ENCODE measurements around the gene TJP1. TPM values are rescaled to one million over a fixed set of nuclear protein-coding genes. Genes with fewer than 3 reads are reported as not detected.

TJP1 gene
- total and polyA plus RNA-seq, 9 of the 15 experiments (the other 6 are each of a cell fraction or from before 2014, with no cell fraction given), result 9.1 to 39.3 (median 28.0) TPM

GRCh38 chr15:29692527-29692926 lies 129.7 kb downstream of the TJP1 start:
- Histone ChIP-seq H3K9ac (ENCODE audit: insufficient read depth in 1 of 2, low read depth in 2 of 2, low read length in 2 of 2) (no peak overlapping the region), H3K9me1 (ENCODE audit: control insufficient read depth, insufficient read depth, low read length) (no peaks in the 10 kb centered on the region), H3K79me2 (ENCODE audit: control insufficient read depth, insufficient read depth, low read length) (no peaks in the 10 kb centered on the region), H3K36me3 (ENCODE audit: control insufficient read depth, insufficient read depth, low read length) (no peaks in the 10 kb centered on the region), H3K27me3 (ENCODE audit: control insufficient read depth in 2 of 2, insufficient read depth in 2 of 2, low read length in 2 of 2) (no peaks in the 10 kb centered on the region), H3K4me1 (replicated peaks in 1 of 2; ENCODE audit: control insufficient read depth in 2 of 2, insufficient read depth in 2 of 2, low read length in 2 of 2) (peaks cover 0 to 15% of the 10 kb centered on the region in 2 experiments; a peak in 3 of 5 replicates), H4K20me1 (replicated peaks; ENCODE audit: control insufficient read depth, insufficient read depth, low read length) (no peaks in the 10 kb centered on the region), H3K27ac (ENCODE audit: extremely low read depth, low read depth, low read length) (no peak overlapping the region), H2AFZ (ENCODE audit: low read depth, low read length) (no peak overlapping the region), H3K9me3 (replicated peaks; ENCODE audit: control insufficient read depth, insufficient read depth, low read depth, low read length) (no peaks in the 10 kb centered on the region), H3K4me3 (no peak overlapping the region), H3K4me2 (ENCODE audit: insufficient read depth, low read length) (no peak overlapping the region)
- no TSS peak for BruUV-seq (replicated peaks)
- ChIA-PET CTCF (ENCODE audit: low intra/inter-chr PET ratio) (interaction anchor here (0.6 to 0.7 kb wide), 2 partner anchors 233 to 234 kb away, joined by 3 to 4 read pairs; no protein-coding TSS in a partner anchor), POLR2A (interaction anchor here (0.6 kb wide), 1 partner anchor 577 kb away, joined by 3 read pairs; no protein-coding TSS in a partner anchor)
- 14% methylated on average over 2 of the region's 2 CpGs for WGBS (ENCODE audit: insufficient coverage, low coverage, missing lambda C conversion rate)
- FAIRE-seq, result peak; percentile 54
- no peak for DNase-seq (ENCODE audit: extremely low read depth in 1 of 4, low spot score in 3 of 4)
- TF ChIP-seq ZNF592 (IDR thresholded peaks at IDR 0.05) (no peak), BDP1 (IDR thresholded peaks at IDR 0.05; ENCODE audit: insufficient read depth, insufficient read length) (no peak), PHTF2 (CRISPR knock-in tag; IDR thresholded peaks at IDR 0.05) (no peak), CTCF (IDR thresholded peaks at IDR 0.05 in 2 of 3, conservative IDR thresholded peaks at IDR 0.05 in 1 of 3; ENCODE audit: insufficient read depth in 2 of 3, low read depth in 1 of 3, low read length in 3 of 3) (peak; percentile 29 to 53 (median 34); a peak in 4 of 6 replicates), IRF1 (CRISPR knock-in tag; IDR thresholded peaks at IDR 0.05; ENCODE audit: borderline replicate concordance) (no peak), ZNF449 (CRISPR knock-in tag; IDR thresholded peaks at IDR 0.05) (no peak), FOXK2 (conservative IDR thresholded peaks at IDR 0.05 in 1 of 2, IDR thresholded peaks at IDR 0.05 in 1 of 2; ENCODE audit: low read depth in 2 of 2) (peak; percentile 39 to 49; a peak in 1 of 4 replicates), RAD21 (CRISPR knock-in tag; conservative IDR thresholded peaks at IDR 0.05 in 1 of 2, IDR thresholded peaks at IDR 0.05 in 1 of 2) (peak in 1 of 2 experiments; percentile 43; a peak in 2 of 4 replicates)
- in situ Hi-C loops (cut with MboI), result loop anchor here (10.0 kb wide), 1 partner anchor 232 kb away; no protein-coding TSS in a partner anchor
- intact Hi-C loops (cut with micrococcal nuclease), result no loop called here
- peak; percentile 46; the same call in 2 of the 3 replicates for ATAC-seq
